Measurements from ENCODE around the gene MRPL14. TPM values are rescaled to one million over a fixed set of nuclear protein-coding genes. Genes with fewer than 3 reads are reported as not detected.

The MRPL14 gene
- total RNA-seq, 2 donors from 2014 or later, result 72.0 to 77.7 TPM

GRCh38 chr6:44104481-44105021, 22.7 kb downstream of the MRPL14 start:
- no peak for TF ChIP-seq CTCF (IDR thresholded peaks at IDR 0.05)
- intact Hi-C loops (cut with DNase I), result no loop called here
- no peaks in the 10 kb centered on the region for H3K27me3 ChIP-seq
- H3K4me3 ChIP-seq, result no peak overlapping the region
- H3K9ac ChIP-seq (ENCODE audit: low read depth in 2 of 2, low read length in 2 of 2), result no peak overlapping the region
- DNase-seq, result no peak
- H3K36me3 ChIP-seq, result no peaks in the 10 kb centered on the region
- H3K9me3 ChIP-seq, result no peaks in the 10 kb centered on the region
- peaks cover 4% of the 10 kb centered on the region for H3K4me1 ChIP-seq
- H3K27ac ChIP-seq, result no peak overlapping the region

- no peaks in the 10 kb centered on the region for H3K27me3 ChIP-seq
- no peak for DNase-seq
- H3K9ac ChIP-seq (ENCODE audit: low read depth in 2 of 2, low read length in 2 of 2), result no peak overlapping the region
- no peaks in the 10 kb centered on the region for H3K9me3 ChIP-seq
- no peak overlapping the region for H3K27ac ChIP-seq
- no peaks in the 10 kb centered on the region for H3K36me3 ChIP-seq
- no peak overlapping the region for H3K4me3 ChIP-seq
- intact Hi-C loops (cut with DNase I), result no loop called here
- TF ChIP-seq CTCF (IDR thresholded peaks at IDR 0.05), result no peak
- peaks cover 4% of the 10 kb centered on the region for H3K4me1 ChIP-seq
Measured at GRCh38 chr6:44102527-44102926, 24.7 kb downstream of the MRPL14 start.

GRCh38 chr6:44101832-44102231, 25.4 kb downstream of the MRPL14 start:
- Histone ChIP-seq H3K4me3 (no peak overlapping the region), H3K4me1 (peaks cover 4% of the 10 kb centered on the region), H3K36me3 (no peaks in the 10 kb centered on the region), H3K27me3 (no peaks in the 10 kb centered on the region), H3K9me3 (no peaks in the 10 kb centered on the region), H3K9ac (ENCODE audit: low read depth in 2 of 2, low read length in 2 of 2) (no peak overlapping the region), H3K27ac (no peak overlapping the region)
- intact Hi-C loops (cut with DNase I), result no loop called here
- no peak for TF ChIP-seq CTCF (IDR thresholded peaks at IDR 0.05)
- DNase-seq, result no peak

- DNase-seq, result no peak
- Histone ChIP-seq H3K27ac (no peak overlapping the region), H3K36me3 (no peaks in the 10 kb centered on the region), H3K9me3 (no peaks in the 10 kb centered on the region), H3K4me1 (no peaks in the 10 kb centered on the region), H3K27me3 (no peaks in the 10 kb centered on the region), H3K4me3 (no peak overlapping the region), H3K9ac (ENCODE audit: low read depth in 2 of 2, low read length in 2 of 2) (no peak overlapping the region)
- intact Hi-C loops (cut with DNase I), result no loop called here
- peak; percentile 53 for TF ChIP-seq CTCF (IDR thresholded peaks at IDR 0.05)
Measured at GRCh38 chr6:44100088-44100550, 27.1 kb downstream of the MRPL14 start.

GRCh38 chr6:44099192-44099591, 28.1 kb downstream of the MRPL14 start:
- H3K4me3 ChIP-seq, result no peak overlapping the region
- intact Hi-C loops (cut with DNase I), result loop anchor here (5.0 to 10.0 kb wide), 2 partner anchors 138 to 236 kb away; no protein-coding TSS in a partner anchor
- no peak overlapping the region for H3K27ac ChIP-seq
- no peak for DNase-seq
- TF ChIP-seq CTCF (IDR thresholded peaks at IDR 0.05), result no peak
- H3K36me3 ChIP-seq, result no peaks in the 10 kb centered on the region
- no peaks in the 10 kb centered on the region for H3K9me3 ChIP-seq
- no peaks in the 10 kb centered on the region for H3K27me3 ChIP-seq
- peak overlapping the region in 1 of 2 donors; percentile 19 for H3K9ac ChIP-seq (ENCODE audit: low read depth in 2 of 2, low read length in 2 of 2)
- no peaks in the 10 kb centered on the region for H3K4me1 ChIP-seq
